Activated gamma-delta T cell (primary cell): ENCODE data around the gene AGBL2.

Source experiments
- DNase-seq: peaks from one replicate; lab custom pipeline; 2025; lab: John Stamatoyannopoulos, UW

The AGBL2 gene

DNA sequence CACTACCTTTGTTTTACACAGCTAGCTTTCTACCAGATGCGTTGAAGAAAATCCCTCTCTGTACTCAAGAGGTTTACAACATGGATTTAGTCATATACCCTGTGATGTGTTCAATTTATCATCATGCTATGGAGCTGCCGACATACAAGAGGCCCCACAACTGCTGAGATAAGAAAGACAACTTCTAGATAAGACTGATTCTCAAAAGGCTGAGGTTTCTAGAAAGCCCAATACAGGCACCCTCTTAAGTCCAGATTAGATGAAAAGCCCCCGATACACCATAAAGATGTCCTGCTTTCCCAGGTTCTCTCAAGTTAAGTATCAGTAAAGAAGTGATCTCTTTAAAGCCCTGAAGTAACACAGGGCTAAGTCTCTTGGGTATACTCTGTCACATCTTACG, 87.1 kb downstream of the AGBL2 start:
- DNase-seq: no peak

GRCh38 chr11:47626234-47626633, 88.9 kb downstream of the AGBL2 start:
- DNase-seq: no peak

DNA sequence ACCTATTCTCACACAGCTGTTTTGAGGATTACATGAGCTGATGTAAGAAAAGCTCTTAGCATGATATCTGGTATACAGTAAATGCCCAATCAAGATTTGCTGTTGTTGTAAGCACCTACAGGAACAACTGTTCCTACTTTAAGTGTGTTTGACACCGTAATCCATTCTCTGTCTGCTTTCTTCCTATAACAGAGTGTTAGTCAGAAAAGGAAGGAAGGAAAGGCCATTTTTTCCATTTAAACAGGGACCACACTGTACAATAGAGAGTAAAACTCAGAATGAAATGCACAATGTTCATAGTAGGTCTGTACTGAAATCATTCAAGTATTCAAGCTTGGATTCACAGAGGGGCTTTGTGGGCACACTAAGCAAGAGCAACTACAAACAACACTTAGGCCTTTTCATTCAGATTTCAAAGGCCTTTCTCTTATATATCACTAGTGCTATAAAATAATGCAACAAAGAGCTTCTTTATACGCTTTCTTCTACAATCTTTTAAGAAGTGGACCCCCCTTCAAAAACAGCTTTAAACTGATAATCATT, 94.3 kb downstream of the AGBL2 start:
- no peak for DNase-seq

DNA sequence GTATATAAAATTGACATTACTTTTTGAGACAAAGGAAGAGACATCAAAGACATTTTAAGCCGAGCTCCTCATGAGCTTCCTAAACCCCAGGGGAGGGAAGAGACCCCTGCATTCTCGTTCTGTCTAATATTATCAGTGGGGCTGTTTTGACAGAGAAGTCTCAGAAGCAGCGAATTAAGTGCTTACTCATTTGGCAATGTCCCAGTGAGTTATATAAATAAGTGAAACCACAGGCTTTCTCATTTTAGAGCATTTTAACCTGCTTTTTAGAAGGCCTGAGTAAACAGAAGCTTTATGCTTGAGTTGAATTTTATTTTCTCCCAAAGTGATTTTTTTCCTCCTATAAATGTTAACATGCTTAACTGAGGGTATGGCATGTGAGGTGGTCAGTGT, 97.8 kb downstream of the AGBL2 start:
- no peak for DNase-seq

GRCh38 chr11:47616726-47617416, 98.3 kb downstream of the AGBL2 start:
- DNase-seq: no peak

DNA sequence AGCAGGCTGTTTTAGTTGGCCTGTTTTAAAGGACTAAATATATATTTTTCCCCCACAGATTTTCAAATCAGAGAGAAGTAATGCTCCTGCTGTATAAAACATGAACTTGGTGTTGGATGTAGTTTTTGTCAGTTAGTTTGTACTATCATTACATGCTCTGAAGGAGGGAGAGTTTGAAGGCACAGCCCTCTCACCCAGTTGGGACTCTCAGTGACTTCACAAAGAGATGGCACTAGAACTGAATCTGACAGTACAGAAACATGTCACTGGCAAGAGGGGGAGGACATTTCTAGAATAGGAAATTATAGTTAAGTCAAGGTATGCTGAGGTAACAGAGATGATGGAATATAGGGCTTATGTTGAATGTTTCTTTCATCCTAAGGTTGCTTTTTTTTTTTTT, 99.9 kb downstream of the AGBL2 start:
- no peak for DNase-seq

- DNase-seq: no peak
These were observed 103.8 kb downstream of the AGBL2 start for GRCh38 chr11:47611348-47611794.

- no peak for DNase-seq
These were observed 105.5 kb downstream of the AGBL2 start for GRCh38 chr11:47609675-47610074.
